Retinal pigment epithelial cell (primary cell): ENCODE results near the gene SCLT1.

ENCODE experiments used
- DNase-seq: peaks from one replicate; pipeline ENCODE4 v3.0.0-alpha.2; 2010; ENCODE audit warnings: low read depth
- H3K4me3 ChIP-seq: 2 replicates; pipeline ENCODE4 v1.5.1; 2011; ENCODE audit warnings: mild to moderate bottlenecking, low read length, control low read depth, moderate library complexity
- CTCF ChIP-seq: conservative IDR thresholded peaks from 2 replicates; pipeline ENCODE4 v1.5.1; 2011; ENCODE audit warnings: low read depth, low read length, control low read depth, inconsistent platforms

Gene SCLT1

DNA sequence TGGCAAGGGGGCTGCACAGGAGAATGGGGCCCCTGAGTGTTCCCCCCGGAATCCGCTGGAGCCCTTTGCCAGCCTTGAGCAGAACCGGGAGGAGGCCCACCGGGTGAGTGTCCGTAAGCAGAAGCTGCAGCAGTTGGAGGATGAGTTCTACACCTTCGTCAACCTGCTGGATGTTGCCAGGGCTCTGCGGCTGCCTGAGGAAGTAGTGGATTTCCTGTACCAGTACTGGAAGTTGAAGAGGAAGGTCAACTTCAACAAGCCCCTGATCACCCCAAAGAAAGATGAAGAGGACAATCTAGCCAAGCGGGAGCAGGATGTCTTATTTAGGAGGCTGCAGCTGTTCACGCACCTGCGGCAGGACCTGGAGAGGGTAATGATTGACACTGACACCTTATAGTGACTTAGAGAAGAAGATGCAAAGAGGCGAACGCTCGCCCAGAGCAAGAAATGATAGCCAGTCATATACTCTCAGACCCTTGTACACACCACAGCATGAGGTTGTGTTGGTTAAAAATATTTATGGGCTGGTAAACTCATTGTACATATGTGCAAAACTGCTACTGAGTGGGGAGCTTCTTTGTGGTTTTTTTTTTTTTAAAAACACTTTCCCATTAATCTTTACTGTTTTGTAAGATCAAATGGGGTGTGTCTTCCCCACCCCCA is 231.4 kb downstream of the SCLT1 start:
- no peak for DNase-seq
- no peak for TF ChIP-seq CTCF
- H3K4me3 ChIP-seq, result no peak overlapping the region

DNA sequence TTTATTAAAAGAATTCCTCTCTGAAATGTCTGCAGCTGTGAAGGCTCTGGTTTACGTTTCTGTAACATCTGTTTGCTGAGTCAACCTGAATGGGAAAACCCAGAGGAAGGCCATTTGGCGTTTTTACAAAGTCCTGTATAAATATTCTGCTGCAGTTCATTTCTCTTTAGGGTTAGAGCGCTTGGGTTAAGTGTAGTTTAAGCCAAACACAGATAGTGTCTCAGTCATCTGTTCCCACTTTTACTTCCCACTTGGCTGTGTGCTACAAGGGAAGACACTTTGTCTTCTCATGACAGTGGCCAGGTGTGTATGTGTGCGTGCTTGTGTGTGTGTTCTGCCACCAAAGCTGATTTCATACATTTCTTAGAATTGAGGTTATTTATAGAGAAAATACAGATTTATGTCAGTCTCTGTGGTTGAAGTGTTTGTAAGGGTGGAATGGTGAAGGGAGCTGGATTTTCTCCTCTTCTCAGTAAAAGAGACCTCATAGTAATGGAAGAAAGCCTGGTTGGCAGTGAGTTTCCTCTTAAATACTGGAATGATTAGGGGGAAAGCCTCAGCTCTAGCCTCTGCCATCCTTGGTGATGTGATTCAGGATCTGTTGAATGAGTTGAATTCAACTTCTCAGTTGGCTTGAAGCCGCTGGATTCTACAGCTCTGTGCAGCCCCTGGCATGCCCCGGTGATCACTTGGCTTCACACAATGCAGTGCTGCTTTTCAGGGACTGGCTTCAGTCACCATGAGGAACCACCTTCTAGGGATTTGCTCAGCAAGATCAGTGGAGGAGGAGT is 233.3 kb downstream of the SCLT1 start:
- no peak for TF ChIP-seq CTCF
- DNase-seq, result no peak
- H3K4me3 ChIP-seq, result no peak overlapping the region

DNA sequence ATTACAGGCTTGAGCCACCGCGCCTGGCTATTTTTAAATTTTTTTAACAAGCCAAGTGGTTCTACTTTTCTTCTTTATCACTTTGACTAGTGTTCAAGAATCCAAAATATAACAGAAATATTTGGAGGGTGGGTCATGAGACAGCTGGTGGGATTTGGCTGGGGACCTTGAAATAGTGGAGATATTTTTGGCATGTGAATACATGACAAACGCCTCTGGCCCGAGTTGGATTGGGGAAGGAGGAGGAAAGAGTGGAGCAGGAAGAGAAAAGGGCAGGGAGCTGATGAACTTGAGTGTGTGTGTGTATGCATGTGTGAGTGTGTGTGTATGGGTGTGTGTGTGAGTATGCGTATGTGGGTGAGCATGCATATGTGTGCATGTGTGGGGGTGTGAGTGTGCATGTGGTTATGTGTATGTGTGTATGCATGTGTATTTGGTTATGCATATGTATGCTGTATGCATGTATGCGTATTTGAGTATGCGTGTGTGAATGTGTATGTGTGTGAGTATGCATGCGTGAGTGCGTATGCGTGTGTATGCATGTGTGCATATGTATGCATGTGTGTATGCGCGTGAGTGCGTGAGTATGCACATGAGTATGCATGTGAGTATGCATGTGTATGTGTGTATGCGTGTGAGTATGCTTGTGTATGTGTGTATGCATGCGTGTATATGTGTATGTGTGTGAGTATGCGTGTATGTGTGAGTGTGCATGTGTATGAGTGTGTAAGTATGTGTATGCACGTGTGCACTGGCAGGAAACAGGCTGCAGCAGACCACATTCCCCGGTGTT is 234.3 kb downstream of the SCLT1 start:
- DNase-seq, result no peak
- H3K4me3 ChIP-seq, result no peak overlapping the region
- no peak for TF ChIP-seq CTCF

GRCh38 chr4:128856246-128856645 is 237.1 kb downstream of the SCLT1 start:
- no peak for DNase-seq
- TF ChIP-seq CTCF, result no peak
- no peak overlapping the region for H3K4me3 ChIP-seq

DNA sequence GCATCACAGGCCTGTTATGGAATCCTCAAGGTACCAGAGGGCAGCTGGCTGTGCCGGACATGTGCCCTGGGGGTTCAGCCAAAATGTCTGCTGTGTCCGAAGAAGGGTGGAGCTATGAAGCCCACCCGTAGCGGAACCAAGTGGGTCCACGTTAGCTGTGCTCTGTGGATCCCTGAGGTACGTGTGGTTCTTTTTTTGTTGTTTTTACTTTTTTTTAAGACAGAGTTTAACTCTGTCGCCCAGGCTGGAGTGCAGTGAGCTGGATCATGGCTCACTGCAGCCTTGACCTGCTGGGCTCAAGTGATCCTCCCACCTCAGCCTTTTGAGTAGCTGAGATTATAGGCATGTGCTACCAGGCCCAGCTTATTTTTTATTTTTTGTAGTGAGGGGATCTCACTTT is 237.7 kb downstream of the SCLT1 start:
- DNase-seq, result no peak
- no peak for TF ChIP-seq CTCF
- no peak overlapping the region for H3K4me3 ChIP-seq

GRCh38 chr4:128854433-128854832 is 238.9 kb downstream of the SCLT1 start:
- no peak overlapping the region for H3K4me3 ChIP-seq
- TF ChIP-seq CTCF, result no peak
- DNase-seq, result no peak
